HG03060 (cell line): Measurements from ENCODE around the gene DEPDC5.
"Not testable (repeated sequence)": the region's sequence is repeated elsewhere in the genome, so short reads cannot be mapped to it uniquely, and the experiment has no call there.

Experiments
- ATAC-seq: cut with Tn5 transposase; IDR thresholded peaks from one replicate; pipeline ENCODE4 v1.9.1; 2021; ENCODE audit warnings: low read depth, moderate number of reproducible peaks; ENCODE audit not compliant: unreplicated experiment

Gene DEPDC5

DNA sequence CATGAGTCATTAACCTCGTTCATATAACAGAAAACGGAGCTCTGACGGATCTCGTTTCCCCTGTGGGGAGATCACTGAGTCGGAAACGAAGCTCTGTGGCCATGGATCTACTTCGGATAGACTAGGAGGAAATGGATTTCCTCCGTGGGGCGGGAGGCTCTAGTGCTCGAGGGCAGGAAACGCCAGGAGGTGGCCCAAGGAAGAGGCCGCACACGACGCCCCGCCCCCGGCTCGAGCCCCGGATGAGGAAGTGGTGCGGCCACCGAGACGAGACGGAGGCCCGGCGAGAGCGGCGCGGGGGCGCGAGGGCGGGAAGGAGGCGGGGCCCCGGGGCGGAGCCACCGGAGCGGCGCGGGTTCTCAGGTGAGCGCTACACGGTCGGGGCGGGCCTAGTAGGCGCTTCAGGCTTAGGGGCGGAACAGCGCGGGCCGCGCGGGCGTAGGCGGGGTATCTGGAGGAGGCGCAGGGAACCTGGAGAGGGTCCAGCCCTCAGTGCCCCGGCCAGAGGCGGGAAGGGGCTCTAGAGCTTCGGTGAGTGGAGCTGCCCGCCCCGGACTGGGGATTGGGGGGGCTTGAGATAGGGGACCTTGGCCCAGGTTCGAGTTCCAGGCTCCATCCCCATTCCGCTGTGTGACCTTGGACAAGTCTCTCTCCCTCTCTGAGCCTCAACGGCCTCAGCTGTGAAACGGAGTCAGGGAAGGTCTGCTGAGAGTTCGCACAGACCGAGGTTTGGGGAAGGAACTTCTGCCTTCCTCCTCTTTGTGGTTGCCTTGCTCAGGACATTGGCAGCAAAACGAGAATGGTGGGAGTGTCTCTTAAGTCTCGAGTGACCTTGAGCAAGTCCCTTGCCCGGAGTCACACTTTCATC is at the start of gene DEPDC5:
TSS of gene DEPDC5 (plus strand) at position 386 of the 868 bp plus-strand sequence. CDS start 903 bp downstream, outside the sequence.
- ATAC-seq: peak; percentile 34

DNA sequence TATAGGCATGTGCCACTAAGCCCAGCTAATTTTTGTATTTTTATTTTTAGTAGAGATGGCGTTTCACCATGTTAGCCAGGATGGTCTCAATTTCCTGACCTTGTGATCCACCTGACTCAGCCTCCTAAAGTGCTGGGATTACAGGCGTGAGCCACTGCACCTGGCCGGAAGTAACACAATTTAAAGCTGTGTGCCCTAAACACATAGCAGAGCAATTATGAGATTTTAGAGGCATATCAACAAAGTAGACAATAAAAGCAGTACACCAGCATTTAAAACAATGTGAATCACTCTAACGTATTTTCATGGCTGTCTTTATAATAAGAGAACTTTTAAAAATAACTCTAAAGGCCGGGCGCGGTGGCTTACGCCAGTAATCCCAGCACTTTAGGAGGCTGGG is 46.3 kb upstream of the DEPDC5 start:
- no peak for ATAC-seq

DNA sequence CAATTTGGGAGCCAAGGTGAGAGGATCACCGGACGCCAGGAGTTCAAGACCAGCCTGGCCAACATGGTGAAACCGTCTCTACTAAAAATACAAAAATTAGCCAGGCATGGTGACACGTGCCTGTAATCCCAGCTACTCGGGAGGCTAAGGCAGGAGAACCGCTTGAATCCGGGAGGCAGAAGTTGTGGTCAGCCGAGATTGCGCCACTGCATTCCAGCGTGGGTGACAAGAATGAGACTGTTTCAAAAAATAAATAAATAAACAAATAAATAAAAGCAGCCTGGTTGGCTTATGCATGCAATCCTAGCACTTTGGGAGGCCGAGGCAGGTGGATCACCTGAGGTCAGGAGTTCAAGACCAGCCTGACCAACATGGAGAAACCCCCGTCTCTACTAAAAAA is 42.6 kb upstream of the DEPDC5 start:
- not testable (repeated sequence) for ATAC-seq

DNA sequence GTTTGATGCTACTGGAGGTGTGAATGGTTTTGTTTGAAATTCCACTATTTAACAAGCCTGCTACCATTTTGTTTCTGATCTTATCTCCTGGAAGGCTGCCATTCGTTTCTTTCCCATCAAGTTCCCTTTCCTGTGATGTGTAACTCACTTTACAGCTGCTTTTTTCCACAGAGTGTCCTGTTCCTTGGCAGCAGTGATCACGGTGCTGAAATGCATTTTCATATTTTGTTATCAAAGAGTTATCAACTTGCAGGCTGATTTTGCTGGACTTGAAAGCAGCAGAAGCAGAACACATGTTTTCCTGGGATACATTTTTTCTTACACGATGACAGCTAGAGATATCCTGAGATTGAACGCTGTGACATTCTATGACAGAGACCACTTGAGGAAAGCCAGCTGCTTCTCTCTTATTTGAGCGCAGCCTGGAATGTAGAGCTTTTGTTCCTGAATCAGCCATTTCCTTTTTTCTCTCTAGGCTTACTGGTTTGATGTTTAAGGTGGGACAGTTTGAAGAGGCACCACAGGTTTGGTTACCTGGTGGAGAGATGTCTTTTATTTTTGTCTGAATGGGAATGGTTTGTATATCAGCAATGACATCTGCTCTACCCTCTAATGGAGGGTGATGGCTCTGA is 38.6 kb upstream of the DEPDC5 start:
- ATAC-seq: no peak

DNA sequence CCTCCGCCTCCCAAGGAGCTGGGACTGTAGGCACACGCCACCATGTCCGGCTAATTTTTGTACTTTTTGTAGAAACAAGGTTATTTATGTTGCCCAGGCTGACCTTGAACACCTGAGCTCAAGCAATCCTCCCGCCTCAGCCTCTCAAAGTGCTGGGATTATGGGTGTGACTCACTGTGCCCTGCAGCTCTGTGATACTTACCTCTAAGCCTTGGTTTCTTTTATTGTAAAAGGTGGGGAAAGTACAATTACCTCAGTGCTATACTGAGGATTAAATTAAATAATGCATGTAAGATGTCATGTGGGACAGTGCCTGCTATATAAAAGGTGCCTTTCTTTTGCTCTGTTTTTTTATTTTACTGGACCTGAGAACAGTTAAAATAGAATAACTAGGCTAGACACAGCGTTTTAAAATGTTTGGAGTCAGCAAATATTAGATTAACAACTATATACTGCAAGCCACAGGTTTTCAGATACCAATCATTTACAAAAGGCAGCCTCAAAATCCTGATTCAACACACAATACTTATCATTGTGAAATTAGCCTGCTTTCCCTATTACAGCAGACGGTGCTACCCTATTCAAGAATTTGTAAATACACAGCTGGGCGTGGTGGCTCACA is 33.9 kb upstream of the DEPDC5 start:
- ATAC-seq: no peak

DNA sequence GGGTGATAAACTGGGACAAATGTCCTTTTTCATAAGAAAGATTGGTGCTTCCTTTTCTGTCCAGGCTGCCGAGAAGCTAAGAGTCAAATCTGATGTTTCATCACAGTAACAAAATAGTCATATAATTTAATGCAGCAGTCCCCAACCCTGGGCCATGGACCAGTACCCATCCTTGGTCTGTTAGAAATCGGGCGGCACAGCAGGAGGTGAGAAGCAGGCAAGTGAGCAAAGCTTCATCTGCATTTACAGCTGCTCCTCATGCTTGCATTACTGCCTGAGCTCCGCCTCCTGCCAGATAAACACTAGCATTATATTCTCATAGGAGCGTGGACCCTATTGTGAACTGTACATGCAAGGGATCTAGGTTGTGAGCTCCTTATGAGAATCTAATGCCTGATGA is 30.1 kb upstream of the DEPDC5 start:
- no peak for ATAC-seq

DNA sequence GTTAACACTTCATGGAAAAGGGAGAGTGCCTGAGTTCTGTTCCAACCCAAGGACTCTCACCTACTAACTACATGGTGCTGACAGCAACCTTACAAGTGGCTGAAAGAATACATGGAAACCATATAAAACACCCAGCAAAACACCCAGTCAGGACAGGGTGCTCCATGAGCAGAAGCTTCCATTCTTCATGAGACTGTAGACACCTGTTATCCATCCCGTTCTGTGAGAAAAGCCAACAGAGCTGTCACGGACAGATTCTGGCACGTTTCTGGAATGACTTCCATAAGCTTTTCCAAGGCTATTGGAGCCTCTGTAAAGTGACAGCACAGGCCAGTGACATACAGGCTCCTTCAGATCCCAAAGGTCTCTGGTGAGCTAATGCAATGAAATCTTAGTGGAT is 27.1 kb upstream of the DEPDC5 start:
- ATAC-seq: no peak

GRCh38 chr22:31728857-31729256 is 25.0 kb upstream of the DEPDC5 start:
- no peak for ATAC-seq

- ATAC-seq: no peak
These were observed 23.5 kb upstream of the DEPDC5 start for GRCh38 chr22:31730344-31730711.

DNA sequence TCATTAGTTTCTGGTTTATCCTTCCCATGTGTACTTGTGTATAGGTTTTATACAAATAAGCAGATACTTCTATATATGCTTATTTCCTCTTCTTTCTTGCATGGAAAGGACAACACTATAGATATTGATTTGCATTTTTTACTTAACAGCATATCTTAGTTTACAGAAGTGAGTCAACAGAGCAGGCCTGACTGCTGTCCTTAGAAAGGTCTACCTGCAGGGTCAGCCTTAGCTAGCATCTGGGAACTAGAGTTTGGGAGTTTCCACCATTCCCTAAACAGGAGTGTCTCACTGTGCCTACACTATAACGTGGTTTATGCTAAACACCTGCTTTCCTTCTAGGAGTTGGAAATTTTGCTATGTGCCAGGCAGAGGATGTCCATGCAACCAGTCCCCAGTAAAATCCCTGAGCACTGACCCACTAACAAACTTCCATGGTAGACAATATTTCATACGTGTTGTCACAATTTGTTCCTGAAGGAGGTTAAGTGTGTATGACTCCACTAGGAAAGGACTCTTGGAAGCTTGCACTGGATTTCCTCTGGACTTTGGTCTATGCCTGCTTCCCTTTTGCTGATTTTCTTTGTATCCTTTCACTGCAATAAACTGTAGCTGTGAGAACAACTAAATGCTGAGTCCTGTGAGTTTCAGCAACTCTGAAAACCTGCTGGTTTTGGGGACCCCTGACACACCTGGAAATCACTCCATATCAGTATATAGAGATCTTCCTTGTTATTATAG is 21.6 kb upstream of the DEPDC5 start:
- no peak for ATAC-seq

GRCh38 chr22:31733580-31734079 is 20.2 kb upstream of the DEPDC5 start:
- ATAC-seq: no peak

GRCh38 chr22:31734512-31734911 is 19.3 kb upstream of the DEPDC5 start:
- ATAC-seq: no peak

- ATAC-seq: no peak
These were observed 17.4 kb upstream of the DEPDC5 start for GRCh38 chr22:31736458-31736857.

DNA sequence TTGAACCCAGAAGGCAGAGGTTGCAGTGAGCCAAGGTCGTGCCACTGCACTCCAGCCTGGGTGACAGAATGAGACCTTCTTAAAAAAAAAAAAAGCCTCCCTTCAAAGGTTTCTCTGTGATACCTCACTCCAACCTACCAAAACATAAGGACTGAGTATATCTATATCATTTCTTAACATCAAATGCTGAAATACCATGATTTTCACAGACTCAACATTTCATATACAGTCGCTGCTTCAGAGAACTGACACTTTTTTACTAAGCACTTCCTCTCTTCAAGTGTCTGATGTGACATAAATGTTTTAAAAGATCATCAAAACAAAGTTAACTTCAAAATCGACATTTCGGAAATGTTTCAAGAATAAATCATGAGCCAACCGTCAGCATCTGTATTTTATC is 15.9 kb upstream of the DEPDC5 start:
- no peak for ATAC-seq

DNA sequence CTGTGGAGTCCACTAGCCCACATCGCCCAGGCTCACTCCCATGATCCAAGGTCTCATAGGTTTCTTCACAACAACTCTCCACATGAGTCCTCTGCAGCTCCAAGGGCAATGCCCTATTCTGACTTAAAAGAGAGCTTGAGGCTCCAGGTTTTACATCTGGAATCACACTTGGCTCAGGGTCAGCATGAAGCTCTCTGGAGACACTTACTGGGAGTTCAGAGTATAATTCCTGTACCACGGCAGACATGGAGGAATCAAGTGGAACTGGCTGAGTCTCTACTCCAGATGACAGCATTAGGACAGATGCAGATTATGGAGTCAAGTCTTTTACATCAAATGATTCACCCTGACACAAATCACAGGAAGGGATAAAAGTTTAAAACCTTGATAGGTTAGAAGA is 15.3 kb upstream of the DEPDC5 start:
- ATAC-seq: no peak

- ATAC-seq: no peak
These were observed 14.0 kb upstream of the DEPDC5 start for GRCh38 chr22:31739795-31740201.

GRCh38 chr22:31740314-31740713 is 13.5 kb upstream of the DEPDC5 start:
- ATAC-seq: not testable (repeated sequence)

GRCh38 chr22:31742115-31742514 is 11.7 kb upstream of the DEPDC5 start:
- ATAC-seq: no peak

- no peak for ATAC-seq
These were observed 11.1 kb upstream of the DEPDC5 start for GRCh38 chr22:31742682-31743081.

GRCh38 chr22:31743871-31744270 is 9.9 kb upstream of the DEPDC5 start:
- no peak for ATAC-seq

DNA sequence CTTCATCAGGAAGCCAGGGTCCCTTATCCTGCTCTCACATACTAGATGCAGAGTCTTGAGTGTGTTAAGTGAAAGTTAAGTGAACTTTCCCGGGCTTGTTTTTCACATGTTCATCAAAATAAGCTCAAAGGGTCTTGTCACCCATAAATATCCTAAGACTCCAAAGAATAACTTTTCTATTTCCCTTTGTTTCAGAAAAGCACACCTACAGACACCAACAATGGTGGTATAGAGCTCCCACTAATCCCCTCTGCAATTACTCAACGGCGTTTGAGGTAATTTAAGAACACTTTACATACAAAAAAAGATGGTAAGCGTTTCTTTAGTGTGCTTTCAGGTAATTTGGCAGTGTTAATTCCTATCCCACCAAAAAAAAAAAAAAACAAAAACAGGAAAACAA is 6.4 kb upstream of the DEPDC5 start:
- ATAC-seq: no peak
